GM12878 (cell line): ENCODE measurements around the gene HCK.

Source experiments
- EP300 ChIP-seq, 2 experiments: fragments of 150-350 bp in 1 of 2; IDR thresholded peaks; 2 replicates each; pipeline ENCODE4 v1.6.1; 2011 to 2012; ENCODE audit warnings: low read depth in 2 of 2, low read length in 2 of 2, borderline replicate concordance in 1 of 2, improper control_type of control experiment in 1 of 2, inconsistent platforms in 1 of 2; ENCODE audit not compliant: control insufficient read depth in 1 of 2
- JUND ChIP-seq: IDR thresholded peaks from 2 replicates; pipeline ENCODE4 v1.6.1; 2012; ENCODE audit warnings: low read depth, mild to moderate bottlenecking, low read length, improper control_type of control experiment, moderate library complexity
- MTA2 ChIP-seq: fragments of 450-650 bp; IDR thresholded peaks from 2 replicates; pipeline ENCODE4 v1.6.1; 2016; ENCODE audit warnings: low read depth, mild to moderate bottlenecking, moderate library complexity
- MYC ChIP-seq: IDR thresholded peaks from 2 replicates; pipeline ENCODE4 v1.6.1; 2011; ENCODE audit warnings: mild to moderate bottlenecking, low read length, moderate library complexity, inconsistent platforms; ENCODE audit not compliant: insufficient read depth, insufficient replicate concordance, insufficient read length, severe bottlenecking
- NFIC ChIP-seq: IDR thresholded peaks from 2 replicates; pipeline ENCODE4 v1.6.1; 2012; ENCODE audit warnings: low read depth, mild to moderate bottlenecking, inconsistent platforms, low read length, moderate library complexity
- POLR2AphosphoS5 ChIP-seq: IDR thresholded peaks from 2 replicates; pipeline ENCODE4 v1.6.1; 2011; ENCODE audit warnings: mild to moderate bottlenecking, low read length, inconsistent platforms
- ZNF207 ChIP-seq: fragments of 450-650 bp; IDR thresholded peaks from 2 replicates; pipeline ENCODE4 v1.6.1; 2014; ENCODE audit warnings: antibody characterized with exemption, mild to moderate bottlenecking, borderline replicate concordance
- ZNF384 ChIP-seq: IDR thresholded peaks from 2 replicates; pipeline ENCODE4 v1.6.1; 2012; ENCODE audit warnings: low read depth, mild to moderate bottlenecking, low read length, improper control_type of control experiment, borderline replicate concordance
- TF ChIP-seq, protein P1 (sequence below), 3 experiments: IDR thresholded peaks in 2 of 3; conservative IDR thresholded peaks in 1 of 3; 2 replicates each; pipeline ENCODE4 v1.5.1; 2011; ENCODE audit warnings: low read depth in 3 of 3, low read length in 3 of 3, mild to moderate bottlenecking in 3 of 3, control low read depth in 2 of 3, moderate library complexity in 2 of 3, inconsistent platforms in 1 of 3, mixed read lengths in 1 of 3; ENCODE audit not compliant: control insufficient read depth in 2 of 3, insufficient read depth in 1 of 3; ENCODE audit errors: extremely low read depth in 1 of 3

DNA sequence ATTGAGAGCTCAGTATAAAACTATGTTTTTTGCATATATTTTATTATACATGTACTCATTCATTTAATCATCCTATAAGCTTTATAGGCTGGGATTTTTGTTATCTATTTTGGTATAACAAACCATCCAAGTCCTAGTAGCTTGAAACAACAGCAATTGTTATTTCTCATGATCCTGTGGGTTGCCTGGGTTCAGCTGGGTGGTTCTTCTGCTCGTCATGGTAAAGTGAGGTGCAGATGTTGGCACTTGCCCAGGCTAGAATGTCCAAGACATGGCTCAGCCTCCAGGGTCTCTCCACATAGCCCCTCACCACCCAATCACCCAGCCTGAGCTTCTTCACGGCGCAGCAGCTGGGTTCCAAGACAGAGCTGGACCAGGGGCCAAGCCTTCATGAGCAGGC, 36.7 kb downstream of the HCK start:
- no peak for TF ChIP-seq EP300 (IDR thresholded peaks at IDR 0.05; ENCODE audit: borderline replicate concordance in 1 of 2, control insufficient read depth in 1 of 2, low read depth in 2 of 2, low read length in 2 of 2)
- TF ChIP-seq POLR2AphosphoS5, result no peak
- TF ChIP-seq MTA2, result no peak
- no peak for TF ChIP-seq JUND
- TF ChIP-seq, protein P1, sequence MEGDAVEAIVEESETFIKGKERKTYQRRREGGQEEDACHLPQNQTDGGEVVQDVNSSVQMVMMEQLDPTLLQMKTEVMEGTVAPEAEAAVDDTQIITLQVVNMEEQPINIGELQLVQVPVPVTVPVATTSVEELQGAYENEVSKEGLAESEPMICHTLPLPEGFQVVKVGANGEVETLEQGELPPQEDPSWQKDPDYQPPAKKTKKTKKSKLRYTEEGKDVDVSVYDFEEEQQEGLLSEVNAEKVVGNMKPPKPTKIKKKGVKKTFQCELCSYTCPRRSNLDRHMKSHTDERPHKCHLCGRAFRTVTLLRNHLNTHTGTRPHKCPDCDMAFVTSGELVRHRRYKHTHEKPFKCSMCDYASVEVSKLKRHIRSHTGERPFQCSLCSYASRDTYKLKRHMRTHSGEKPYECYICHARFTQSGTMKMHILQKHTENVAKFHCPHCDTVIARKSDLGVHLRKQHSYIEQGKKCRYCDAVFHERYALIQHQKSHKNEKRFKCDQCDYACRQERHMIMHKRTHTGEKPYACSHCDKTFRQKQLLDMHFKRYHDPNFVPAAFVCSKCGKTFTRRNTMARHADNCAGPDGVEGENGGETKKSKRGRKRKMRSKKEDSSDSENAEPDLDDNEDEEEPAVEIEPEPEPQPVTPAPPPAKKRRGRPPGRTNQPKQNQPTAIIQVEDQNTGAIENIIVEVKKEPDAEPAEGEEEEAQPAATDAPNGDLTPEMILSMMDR (IDR thresholded peaks at IDR 0.05 in 2 of 3, conservative IDR thresholded peaks at IDR 0.05 in 1 of 3; ENCODE audit: control insufficient read depth in 2 of 3, extremely low read depth in 1 of 3, insufficient read depth in 1 of 3, low read depth in 3 of 3, low read length in 3 of 3), result no peak
- no peak for TF ChIP-seq ZNF384
- TF ChIP-seq MYC, result no peak
- TF ChIP-seq NFIC, result no peak
- no peak for TF ChIP-seq ZNF207
